GM12891 (cell line): ENCODE results near the gene UTP14C.

Experiments
- POLR2A ChIP-seq: IDR thresholded peaks from 2 replicates; pipeline ENCODE4 v1.6.1; 2011; ENCODE audit warnings: low read depth, low read length, control low read depth
- POLR2AphosphoS5 ChIP-seq: IDR thresholded peaks from 2 replicates; pipeline ENCODE4 v1.6.1; 2011; ENCODE audit warnings: low read depth, low read length, control low read depth

GRCh38 chr13:52033039-52033438 is 8.5 kb downstream of the UTP14C start:
- TF ChIP-seq POLR2A (no peak), POLR2AphosphoS5 (no peak)
